Activated T-cell treated with anti-CD3 and anti-CD28 coated beads, Interleukin-2, amount 50 U/mL, for 24 hours (primary cell): ENCODE measurements around the gene C1orf21.

ENCODE experiments used
- DNase-seq: peaks from one replicate; pipeline ENCODE4 v3.0.0-alpha.2; 2020
- H3K27ac Mint-ChIP-seq: 2 replicates; pipeline ENCODE4 v1.8.0; 2020; ENCODE audit warnings: mild to moderate bottlenecking, mixed read lengths
- H3K27me3 Mint-ChIP-seq: 2 replicates; pipeline ENCODE4 v1.8.0; 2020; ENCODE audit warnings: mixed read lengths
- H3K36me3 Mint-ChIP-seq: 2 replicates; pipeline ENCODE4 v1.8.0; 2020; ENCODE audit warnings: low read depth, mixed read lengths
- H3K4me1 Mint-ChIP-seq: 2 replicates; pipeline ENCODE4 v1.8.0; 2020; ENCODE audit warnings: low read depth, mixed read lengths
- H3K4me3 Mint-ChIP-seq: 2 replicates; pipeline ENCODE4 v1.8.0; 2020; ENCODE audit warnings: mild to moderate bottlenecking, moderate library complexity, mixed read lengths
- H3K9me3 Mint-ChIP-seq: 2 replicates; pipeline ENCODE4 v1.8.0; 2020; ENCODE audit warnings: mixed read lengths

The C1orf21 gene

GRCh38 chr1:184648160-184648855 lies 261.5 kb downstream of the C1orf21 start:
- Mint-ChIP-seq H3K36me3 (no peaks in the 10 kb centered on the region), H3K9me3 (no peaks in the 10 kb centered on the region), H3K27ac (no peak overlapping the region), H3K27me3 (peaks cover 36% of the 10 kb centered on the region), H3K4me3 (no peak overlapping the region), H3K4me1 (no peaks in the 10 kb centered on the region)
- no peak for DNase-seq

DNA sequence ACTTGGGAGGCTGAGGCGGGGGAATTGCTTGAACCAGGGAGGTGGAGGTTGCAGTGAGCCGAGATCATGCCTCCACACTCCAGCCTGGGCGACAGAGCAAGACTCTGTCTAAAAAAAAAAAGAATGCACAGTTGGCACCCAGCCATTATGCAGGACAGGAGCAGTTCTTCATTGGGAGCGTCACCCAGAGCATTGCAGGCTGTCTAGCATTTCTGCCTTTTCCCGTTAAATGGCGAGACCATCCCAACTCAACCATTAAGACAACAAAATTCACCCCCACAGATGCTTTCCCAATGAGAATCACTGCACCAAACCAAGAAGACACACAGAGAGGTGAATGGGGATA lies 262.0 kb downstream of the C1orf21 start:
- Mint-ChIP-seq H3K9me3 (no peaks in the 10 kb centered on the region), H3K4me1 (no peaks in the 10 kb centered on the region), H3K27ac (no peak overlapping the region), H3K4me3 (no peak overlapping the region), H3K27me3 (peaks cover 36% of the 10 kb centered on the region), H3K36me3 (no peaks in the 10 kb centered on the region)
- no peak for DNase-seq

- Mint-ChIP-seq H3K4me1 (no peaks in the 10 kb centered on the region), H3K27ac (no peak overlapping the region), H3K4me3 (no peak overlapping the region), H3K27me3 (peaks cover 30% of the 10 kb centered on the region), H3K9me3 (no peaks in the 10 kb centered on the region), H3K36me3 (no peaks in the 10 kb centered on the region)
- DNase-seq, result no peak
Measured at GRCh38 chr1:184649451-184649888, 262.6 kb downstream of the C1orf21 start.

- no peak overlapping the region for H3K4me3 Mint-ChIP-seq
- H3K9me3 Mint-ChIP-seq, result no peaks in the 10 kb centered on the region
- no peaks in the 10 kb centered on the region for H3K36me3 Mint-ChIP-seq
- no peak for DNase-seq
- no peak overlapping the region for H3K27ac Mint-ChIP-seq
- no peaks in the 10 kb centered on the region for H3K4me1 Mint-ChIP-seq
- H3K27me3 Mint-ChIP-seq, result peaks cover 28% of the 10 kb centered on the region
Measured at GRCh38 chr1:184650177-184650866, 263.5 kb downstream of the C1orf21 start.

DNA sequence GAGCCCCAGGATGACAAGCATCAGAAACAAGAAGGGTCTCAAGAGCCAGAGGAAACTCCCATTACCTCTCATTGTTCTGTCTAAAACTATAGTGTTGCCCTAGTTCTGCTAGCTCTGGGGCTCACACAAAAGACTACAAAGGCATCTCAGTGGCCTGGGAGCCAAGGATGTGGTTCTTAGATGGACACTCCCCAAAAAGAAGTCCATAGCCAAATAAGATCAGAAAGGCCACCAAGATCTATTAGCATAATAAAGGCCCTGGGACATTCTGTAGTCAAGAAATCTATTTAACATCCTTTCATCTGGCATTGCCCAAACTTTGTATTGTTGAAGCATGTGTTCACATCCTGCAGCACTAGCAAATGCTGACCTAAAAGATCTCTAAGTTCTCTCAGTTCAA lies 268.4 kb downstream of the C1orf21 start:
- Mint-ChIP-seq H3K4me3 (no peak overlapping the region), H3K9me3 (no peaks in the 10 kb centered on the region), H3K27ac (no peak overlapping the region), H3K4me1 (no peaks in the 10 kb centered on the region), H3K36me3 (no peaks in the 10 kb centered on the region), H3K27me3 (peaks cover 15% of the 10 kb centered on the region)
- no peak for DNase-seq

DNA sequence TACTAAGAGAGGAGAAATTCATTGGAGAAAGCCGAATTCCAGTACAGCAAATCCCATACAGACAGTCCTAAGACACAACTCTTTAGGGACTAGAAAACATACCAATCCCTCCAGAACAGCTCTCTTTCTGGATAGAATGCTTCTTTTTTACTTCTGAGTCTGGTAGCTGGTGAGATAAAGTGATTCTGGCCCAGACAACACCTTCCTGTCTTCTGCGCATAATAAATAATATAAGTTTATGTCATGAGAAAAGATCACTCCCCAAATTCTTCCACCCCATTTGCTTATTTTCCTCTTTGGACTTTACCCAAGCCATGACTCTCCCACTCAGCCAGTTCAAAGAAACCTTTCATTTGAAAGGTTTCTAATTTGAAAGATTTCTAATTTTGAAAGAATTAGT lies 269.4 kb downstream of the C1orf21 start:
- no peak for DNase-seq
- H3K27ac Mint-ChIP-seq, result no peak overlapping the region
- H3K27me3 Mint-ChIP-seq, result peaks cover 11% of the 10 kb centered on the region
- H3K4me1 Mint-ChIP-seq, result no peaks in the 10 kb centered on the region
- no peaks in the 10 kb centered on the region for H3K9me3 Mint-ChIP-seq
- H3K36me3 Mint-ChIP-seq, result no peaks in the 10 kb centered on the region
- no peak overlapping the region for H3K4me3 Mint-ChIP-seq

DNA sequence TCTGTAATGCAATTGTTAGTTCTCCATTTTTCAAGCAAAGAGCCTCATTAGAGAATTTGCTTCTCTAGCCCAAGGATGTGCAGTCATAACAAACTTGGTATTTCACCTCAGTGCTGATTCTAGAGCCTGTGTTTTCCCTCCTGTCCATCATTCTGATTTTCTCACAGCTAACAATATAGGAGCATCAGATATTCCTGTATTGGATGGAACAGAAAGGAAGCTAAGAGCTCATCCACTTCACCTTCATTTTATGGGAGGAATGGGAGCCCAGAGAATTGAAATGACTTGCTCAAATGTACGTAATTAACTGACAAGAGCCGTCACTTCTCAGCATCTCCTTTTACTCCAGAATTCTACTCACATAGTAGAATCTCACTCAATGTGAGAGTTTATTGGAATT lies 271.2 kb downstream of the C1orf21 start:
- H3K36me3 Mint-ChIP-seq, result no peaks in the 10 kb centered on the region

DNA sequence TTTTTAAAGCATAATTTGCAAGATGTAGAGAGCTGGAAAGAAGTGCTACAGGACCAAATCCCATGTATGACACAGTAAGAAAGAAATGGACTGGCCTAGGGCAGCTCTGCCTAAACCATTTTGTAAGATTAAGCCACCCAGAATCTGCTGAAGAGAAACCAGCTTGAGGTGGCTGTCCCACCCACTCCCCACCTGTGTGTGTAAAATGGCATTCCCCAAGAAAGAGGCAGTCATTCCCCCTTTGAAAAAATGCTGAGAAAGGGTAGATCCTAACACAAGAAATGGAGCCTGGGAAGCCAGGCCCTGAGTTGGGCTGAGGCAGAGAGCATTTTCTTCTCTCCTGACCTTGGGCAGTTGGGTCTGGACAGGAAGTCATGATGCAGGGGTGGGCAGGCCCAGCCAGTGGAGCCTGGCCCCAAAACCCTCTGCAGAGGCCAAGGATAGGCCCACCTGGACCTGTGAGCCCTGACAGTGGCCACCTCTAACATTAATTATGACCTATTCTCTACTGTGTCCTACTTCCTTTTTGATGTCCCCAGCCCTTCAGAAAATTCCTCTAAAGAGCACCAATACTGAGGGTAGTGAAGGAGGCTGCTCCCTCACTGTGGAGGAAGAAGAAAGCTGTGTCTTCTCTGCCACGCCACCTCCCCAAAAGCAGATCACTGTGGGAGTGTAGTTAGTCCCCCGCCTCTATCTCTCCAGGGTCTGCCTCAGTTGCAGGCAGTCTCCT lies 273.8 kb downstream of the C1orf21 start:
- no peak overlapping the region for H3K27ac Mint-ChIP-seq
- DNase-seq, result no peak
- H3K27me3 Mint-ChIP-seq, result peaks cover 23% of the 10 kb centered on the region
- no peaks in the 10 kb centered on the region for H3K36me3 Mint-ChIP-seq
- no peak overlapping the region for H3K4me3 Mint-ChIP-seq
- H3K9me3 Mint-ChIP-seq, result no peaks in the 10 kb centered on the region
- peaks cover 3% of the 10 kb centered on the region for H3K4me1 Mint-ChIP-seq

More for the DNA sequence above, 271.2 kb downstream of the C1orf21 start:
- Mint-ChIP-seq H3K4me3 (no peak overlapping the region), H3K27ac (no peak overlapping the region), H3K27me3 (no peaks in the 10 kb centered on the region), H3K4me1 (no peaks in the 10 kb centered on the region), H3K9me3 (no peaks in the 10 kb centered on the region)
- DNase-seq, result no peak

GRCh38 chr1:184661801-184662200 lies 275.0 kb downstream of the C1orf21 start:
- no peak overlapping the region for H3K4me3 Mint-ChIP-seq
- H3K27me3 Mint-ChIP-seq, result peaks cover 26% of the 10 kb centered on the region
- no peak for DNase-seq
- H3K27ac Mint-ChIP-seq, result no peak overlapping the region
- peaks cover 3% of the 10 kb centered on the region for H3K4me1 Mint-ChIP-seq
- H3K36me3 Mint-ChIP-seq, result no peaks in the 10 kb centered on the region
- H3K9me3 Mint-ChIP-seq, result no peaks in the 10 kb centered on the region

DNA sequence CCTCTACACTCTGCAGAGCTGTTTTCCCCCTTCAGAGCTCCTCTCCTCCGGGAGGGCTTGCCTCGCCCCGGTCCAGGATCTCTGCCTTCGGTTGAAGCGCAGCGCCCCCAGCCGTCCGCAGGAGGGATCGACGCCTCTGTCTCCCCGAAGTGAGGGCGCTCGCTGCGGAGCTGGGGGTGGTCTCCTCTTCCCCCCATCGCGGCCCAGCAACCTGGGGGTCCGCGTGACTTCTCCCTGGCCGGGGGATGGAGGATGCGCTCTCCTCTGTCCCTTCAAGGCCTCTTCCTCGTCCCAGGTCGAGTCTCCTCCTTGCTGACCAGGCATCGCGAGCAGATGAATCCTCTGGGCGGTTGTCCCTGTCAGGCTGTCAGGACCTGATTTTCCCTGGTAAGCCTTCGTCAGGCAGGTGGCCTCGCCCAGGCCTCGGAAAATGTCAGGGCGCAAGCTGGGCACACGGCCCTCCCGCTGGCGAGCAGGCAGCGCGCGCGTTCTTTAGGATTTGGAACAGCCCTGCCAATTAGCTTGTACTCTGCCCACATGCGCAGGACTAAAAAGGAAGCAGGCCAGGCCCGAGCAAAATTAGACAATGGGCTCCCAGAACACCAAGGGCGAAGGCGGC lies 277.3 kb downstream of the C1orf21 start:
- DNase-seq, result peak; percentile 49
- no peak overlapping the region for H3K27ac Mint-ChIP-seq

GRCh38 chr1:184664661-184665060 lies 277.8 kb downstream of the C1orf21 start:
- no peak overlapping the region for H3K4me3 Mint-ChIP-seq
- no peaks in the 10 kb centered on the region for H3K36me3 Mint-ChIP-seq
- no peak overlapping the region for H3K27ac Mint-ChIP-seq
- DNase-seq, result no peak
- no peaks in the 10 kb centered on the region for H3K9me3 Mint-ChIP-seq
- peaks cover 3% of the 10 kb centered on the region for H3K4me1 Mint-ChIP-seq
- peaks cover 26% of the 10 kb centered on the region for H3K27me3 Mint-ChIP-seq

More for the DNA sequence above, 277.3 kb downstream of the C1orf21 start:
- Mint-ChIP-seq H3K36me3 (no peaks in the 10 kb centered on the region), H3K4me1 (peaks cover 3% of the 10 kb centered on the region), H3K4me3 (no peak overlapping the region), H3K9me3 (no peaks in the 10 kb centered on the region), H3K27me3 (peaks cover 26% of the 10 kb centered on the region)

- DNase-seq, result no peak
- H3K4me3 Mint-ChIP-seq, result no peak overlapping the region
- H3K36me3 Mint-ChIP-seq, result no peaks in the 10 kb centered on the region
- H3K27me3 Mint-ChIP-seq, result peaks cover 26% of the 10 kb centered on the region
- peaks cover 3% of the 10 kb centered on the region for H3K4me1 Mint-ChIP-seq
- no peak overlapping the region for H3K27ac Mint-ChIP-seq
- no peaks in the 10 kb centered on the region for H3K9me3 Mint-ChIP-seq
Measured at GRCh38 chr1:184665360-184665759, 278.5 kb downstream of the C1orf21 start.

DNA sequence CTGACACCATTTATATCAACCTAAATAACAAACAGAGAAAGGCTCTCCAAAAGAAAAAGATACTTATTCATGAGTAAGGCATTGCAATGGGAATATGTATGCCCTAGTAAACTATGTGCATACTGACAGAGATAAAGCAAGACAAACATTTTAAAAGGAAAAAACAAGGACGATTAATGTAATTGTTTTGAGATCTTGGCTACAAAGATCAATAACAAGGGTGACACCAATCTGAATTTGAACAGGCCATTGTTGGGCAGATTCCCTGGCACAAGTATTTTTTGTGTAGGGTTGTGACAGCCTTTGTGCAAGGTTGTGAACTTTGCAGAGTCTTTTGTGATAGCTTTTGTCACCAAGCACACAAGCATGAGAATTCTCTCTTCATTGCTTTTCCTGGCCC lies 282.6 kb downstream of the C1orf21 start:
- no peak for DNase-seq
- Mint-ChIP-seq H3K4me3 (no peak overlapping the region), H3K27ac (no peak overlapping the region), H3K36me3 (no peaks in the 10 kb centered on the region), H3K27me3 (peaks cover 37% of the 10 kb centered on the region), H3K4me1 (no peaks in the 10 kb centered on the region), H3K9me3 (no peaks in the 10 kb centered on the region)

- Mint-ChIP-seq H3K27me3 (peaks cover 31% of the 10 kb centered on the region), H3K27ac (no peak overlapping the region), H3K4me1 (no peaks in the 10 kb centered on the region), H3K4me3 (no peak overlapping the region), H3K36me3 (no peaks in the 10 kb centered on the region), H3K9me3 (no peaks in the 10 kb centered on the region)
- no peak for DNase-seq
Measured at GRCh38 chr1:184672013-184672726, 285.3 kb downstream of the C1orf21 start.
